Mammary epithelial cell (primary cell): ENCODE results near the gene PHTF2.

Source experiments
- CTCF ChIP-seq, 2 donors: IDR thresholded peaks in 1 of 2; conservative IDR thresholded peaks in 1 of 2; 2 replicates each; pipeline ENCODE4 v1.5.1; 2011 to 2012; ENCODE audit warnings: inconsistent platforms in 2 of 2, low read length in 2 of 2, mild to moderate bottlenecking in 2 of 2, control low read depth in 1 of 2, low read depth in 1 of 2; ENCODE audit not compliant: insufficient read depth in 1 of 2; ENCODE audit errors: extremely low read depth in 1 of 2
- EZH2 ChIP-seq: IDR thresholded peaks from 2 replicates; pipeline ENCODE4 v1.6.1; 2012; ENCODE audit warnings: low read length, inconsistent platforms, borderline replicate concordance

DNA sequence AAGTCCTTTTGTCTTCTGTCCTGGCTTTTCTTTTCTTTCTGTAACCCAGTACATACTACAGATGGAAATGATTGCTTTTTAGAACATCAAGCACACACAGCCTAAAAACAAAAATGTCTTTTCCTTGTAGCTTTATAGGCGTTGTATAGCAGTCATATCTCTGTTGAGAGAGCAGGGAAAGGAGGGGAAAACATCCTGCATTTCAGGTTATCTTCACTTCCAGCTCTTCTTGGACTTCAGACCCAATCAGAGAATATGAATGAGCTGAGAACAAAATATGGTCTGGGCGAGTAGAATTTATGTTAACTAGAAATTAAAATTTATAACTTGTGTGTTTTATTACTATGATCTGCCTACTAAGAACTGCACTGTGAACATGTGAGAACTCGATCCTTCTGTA is 15.0 kb upstream of the PHTF2 start:
- TF ChIP-seq EZH2 (no peak), CTCF (conservative IDR thresholded peaks at IDR 0.05 in 1 of 2, IDR thresholded peaks at IDR 0.05 in 1 of 2; ENCODE audit: extremely low read depth in 1 of 2, insufficient read depth in 1 of 2, low read depth in 1 of 2, low read length in 2 of 2) (no peak)
